ENCODE measurements around the gene COX6B2. TPM values are rescaled to one million over a fixed set of nuclear protein-coding genes. Genes with fewer than 3 reads are reported as not detected.

COX6B2 gene
- total RNA-seq, 1 donor from 2014 or later = not detected

- no peak for TF ChIP-seq CTCF (IDR thresholded peaks at IDR 0.05)
- Mint-ChIP-seq H3K36me3 (ENCODE audit: unreplicated experiment) (peaks cover 8% of the 10 kb centered on the region), H3K4me3 (ENCODE audit: unreplicated experiment) (no peak overlapping the region), H3K4me1 (ENCODE audit: unreplicated experiment) (peaks cover 42% of the 10 kb centered on the region), H3K9me3 (ENCODE audit: unreplicated experiment) (no peaks in the 10 kb centered on the region), H3K27ac (ENCODE audit: unreplicated experiment) (peak overlapping the region; percentile 64), H3K27me3 (ENCODE audit: unreplicated experiment) (no peaks in the 10 kb centered on the region)
- no peak for DNase-seq (ENCODE audit: extremely low spot score, unreplicated experiment)
Measured at GRCh38 chr19:55344444-55344843, 10.1 kb downstream of the COX6B2 start.

- Mint-ChIP-seq H3K4me3 (ENCODE audit: unreplicated experiment) (peak overlapping the region; percentile 62), H3K36me3 (ENCODE audit: unreplicated experiment) (peaks cover 8% of the 10 kb centered on the region), H3K27ac (ENCODE audit: unreplicated experiment) (peak overlapping the region; percentile 31), H3K9me3 (ENCODE audit: unreplicated experiment) (no peaks in the 10 kb centered on the region), H3K4me1 (ENCODE audit: unreplicated experiment) (peaks cover 39% of the 10 kb centered on the region), H3K27me3 (ENCODE audit: unreplicated experiment) (no peaks in the 10 kb centered on the region)
- no peak for DNase-seq (ENCODE audit: extremely low spot score, unreplicated experiment)
- TF ChIP-seq CTCF (IDR thresholded peaks at IDR 0.05) = no peak
Measured at GRCh38 chr19:55341595-55342531, 12.7 kb downstream of the COX6B2 start.

GRCh38 chr19:55341171-55341588 is 13.3 kb downstream of the COX6B2 start:
- TF ChIP-seq CTCF (IDR thresholded peaks at IDR 0.05) = no peak
- no peak for DNase-seq (ENCODE audit: extremely low spot score, unreplicated experiment)
- H3K9me3 Mint-ChIP-seq (ENCODE audit: unreplicated experiment) = no peaks in the 10 kb centered on the region
- H3K4me3 Mint-ChIP-seq (ENCODE audit: unreplicated experiment) = peak overlapping the region; percentile 89
- peaks cover 39% of the 10 kb centered on the region for H3K4me1 Mint-ChIP-seq (ENCODE audit: unreplicated experiment)
- H3K27ac Mint-ChIP-seq (ENCODE audit: unreplicated experiment) = peak overlapping the region; percentile 85
- H3K27me3 Mint-ChIP-seq (ENCODE audit: unreplicated experiment) = peaks cover 2% of the 10 kb centered on the region
- H3K36me3 Mint-ChIP-seq (ENCODE audit: unreplicated experiment) = peaks cover 8% of the 10 kb centered on the region

- Mint-ChIP-seq H3K4me1 (ENCODE audit: unreplicated experiment) (peaks cover 38% of the 10 kb centered on the region), H3K36me3 (ENCODE audit: unreplicated experiment) (peaks cover 8% of the 10 kb centered on the region), H3K4me3 (ENCODE audit: unreplicated experiment) (peak overlapping the region; percentile 89), H3K27ac (ENCODE audit: unreplicated experiment) (peak overlapping the region; percentile 85), H3K9me3 (ENCODE audit: unreplicated experiment) (no peaks in the 10 kb centered on the region), H3K27me3 (ENCODE audit: unreplicated experiment) (peaks cover 2% of the 10 kb centered on the region)
- TF ChIP-seq CTCF (IDR thresholded peaks at IDR 0.05) = no peak
- DNase-seq (ENCODE audit: extremely low spot score, unreplicated experiment) = no peak
Measured at GRCh38 chr19:55340784-55341147, 13.8 kb downstream of the COX6B2 start.

Data from osteocyte (in vitro differentiated cells).